Loucy (cell line): Measurements from ENCODE around the gene FAM72A.
"Not testable (repeated sequence)": the region's sequence is repeated elsewhere in the genome, so short reads cannot be mapped to it uniquely, and the experiment has no call there.

Source experiments
- EZH2phosphoT487 ChIP-seq: fragments of 200-600 bp; IDR thresholded peaks from 2 replicates; pipeline ENCODE4 v1.6.1; 2018; ENCODE audit warnings: antibody characterized with exemption, mild to moderate bottlenecking, moderate library complexity, borderline replicate concordance
- TF ChIP-seq, protein P1 (sequence below): fragments of 200-600 bp; sonication (generic); conservative IDR thresholded peaks from 2 replicates; pipeline ENCODE4 v1.5.1; 2014; ENCODE audit warnings: mild to moderate bottlenecking, antibody characterized with exemption, low read length

DNA sequence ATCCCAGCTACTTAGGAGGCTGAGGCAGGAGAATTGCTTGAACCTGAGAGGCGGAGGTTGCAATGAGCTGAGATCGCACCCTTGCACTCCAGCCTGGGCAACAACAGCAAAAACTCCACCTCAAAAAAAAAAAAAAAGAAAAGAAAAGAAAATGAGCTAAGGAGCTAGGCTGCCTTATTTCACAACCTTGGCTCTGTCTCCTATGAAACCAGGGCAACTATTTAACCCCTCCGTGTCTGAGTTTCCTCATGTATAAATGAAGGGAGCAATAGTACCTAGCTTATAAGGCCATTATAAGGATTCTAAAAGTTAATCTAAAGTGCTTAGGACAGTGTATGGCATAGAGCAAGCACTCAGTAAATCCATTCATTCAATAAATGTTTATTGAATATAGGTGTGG lies 32.8 kb downstream of the FAM72A start:
- TF ChIP-seq, protein P1, sequence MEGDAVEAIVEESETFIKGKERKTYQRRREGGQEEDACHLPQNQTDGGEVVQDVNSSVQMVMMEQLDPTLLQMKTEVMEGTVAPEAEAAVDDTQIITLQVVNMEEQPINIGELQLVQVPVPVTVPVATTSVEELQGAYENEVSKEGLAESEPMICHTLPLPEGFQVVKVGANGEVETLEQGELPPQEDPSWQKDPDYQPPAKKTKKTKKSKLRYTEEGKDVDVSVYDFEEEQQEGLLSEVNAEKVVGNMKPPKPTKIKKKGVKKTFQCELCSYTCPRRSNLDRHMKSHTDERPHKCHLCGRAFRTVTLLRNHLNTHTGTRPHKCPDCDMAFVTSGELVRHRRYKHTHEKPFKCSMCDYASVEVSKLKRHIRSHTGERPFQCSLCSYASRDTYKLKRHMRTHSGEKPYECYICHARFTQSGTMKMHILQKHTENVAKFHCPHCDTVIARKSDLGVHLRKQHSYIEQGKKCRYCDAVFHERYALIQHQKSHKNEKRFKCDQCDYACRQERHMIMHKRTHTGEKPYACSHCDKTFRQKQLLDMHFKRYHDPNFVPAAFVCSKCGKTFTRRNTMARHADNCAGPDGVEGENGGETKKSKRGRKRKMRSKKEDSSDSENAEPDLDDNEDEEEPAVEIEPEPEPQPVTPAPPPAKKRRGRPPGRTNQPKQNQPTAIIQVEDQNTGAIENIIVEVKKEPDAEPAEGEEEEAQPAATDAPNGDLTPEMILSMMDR = not testable (repeated sequence)
- not testable (repeated sequence) for TF ChIP-seq EZH2phosphoT487
